MV-4-11 (cell line): ENCODE results near the gene TYRP1.

ENCODE experiments used
- DNase-seq: peaks from one replicate; lab custom pipeline; 2025; lab: John Stamatoyannopoulos, UW

Gene TYRP1

GRCh38 chr9:12735665-12736064, 42.5 kb downstream of the TYRP1 start:
- no peak for DNase-seq

DNA sequence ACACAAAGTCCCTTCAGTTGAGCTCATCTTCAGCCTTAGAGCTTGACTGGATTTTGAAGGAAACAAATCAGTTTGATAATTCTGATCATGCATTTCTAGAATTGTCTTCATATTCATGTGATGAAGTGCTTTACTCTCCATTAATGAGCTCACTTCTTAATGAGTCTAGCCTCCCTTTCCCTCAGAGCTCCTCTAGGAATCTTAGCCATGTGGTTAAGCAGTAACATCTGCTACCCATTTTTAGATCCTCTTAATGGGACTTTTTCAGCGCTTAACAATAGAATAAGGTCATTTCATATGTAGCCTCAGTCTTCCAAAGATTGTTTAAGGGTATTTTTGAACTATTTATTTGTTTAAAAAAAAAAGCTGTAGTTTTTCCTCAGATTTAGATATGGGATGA, 44.7 kb downstream of the TYRP1 start:
- DNase-seq: no peak

DNA sequence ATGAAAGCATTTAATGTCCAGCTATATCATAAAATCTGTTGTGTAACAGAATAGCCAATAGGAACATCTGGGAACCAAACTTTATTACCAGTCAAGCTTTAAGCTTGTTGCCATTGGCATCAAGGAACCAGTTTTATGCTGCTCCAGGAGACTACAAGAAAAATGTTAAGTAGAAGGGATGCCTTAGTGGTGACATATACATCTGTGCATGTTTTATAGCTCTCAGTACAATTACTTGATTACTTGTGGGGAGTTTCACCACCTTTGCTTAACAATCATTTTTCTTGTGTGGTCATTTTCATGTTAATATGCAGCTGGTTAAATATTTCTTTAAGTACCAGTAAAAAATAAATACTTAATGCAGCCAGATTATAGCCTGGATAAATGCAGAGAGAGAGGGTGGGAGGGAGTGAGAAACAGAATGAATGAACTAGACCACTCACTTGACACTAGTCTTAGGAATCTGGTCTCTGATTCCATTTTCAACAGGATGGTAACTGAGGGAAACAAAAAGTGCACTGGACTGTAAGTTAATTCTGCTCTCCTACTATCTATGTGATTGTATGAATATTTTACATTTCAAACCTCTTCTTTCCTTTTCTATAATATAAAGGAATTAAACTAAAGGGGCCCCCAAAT, 45.9 kb downstream of the TYRP1 start:
- no peak for DNase-seq

DNA sequence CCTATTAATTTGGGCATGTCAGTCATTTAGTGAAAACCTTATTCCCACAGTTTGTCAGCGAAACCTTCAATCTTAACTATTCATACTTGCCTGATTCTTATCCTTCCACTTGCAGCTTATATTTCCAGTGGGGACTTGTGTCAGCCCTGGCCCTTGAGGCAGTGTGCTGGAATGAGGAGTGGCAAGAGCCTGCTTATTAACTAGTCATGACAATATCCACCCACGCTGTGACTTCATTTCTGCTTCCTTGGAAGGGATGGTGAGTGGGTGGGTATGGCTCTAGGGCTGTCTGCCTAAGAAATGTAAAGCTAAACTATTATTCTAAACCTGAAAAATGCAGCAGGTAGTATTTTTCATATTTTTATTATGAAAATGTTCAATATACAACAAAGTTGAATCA, 47.7 kb downstream of the TYRP1 start:
- no peak for DNase-seq

DNA sequence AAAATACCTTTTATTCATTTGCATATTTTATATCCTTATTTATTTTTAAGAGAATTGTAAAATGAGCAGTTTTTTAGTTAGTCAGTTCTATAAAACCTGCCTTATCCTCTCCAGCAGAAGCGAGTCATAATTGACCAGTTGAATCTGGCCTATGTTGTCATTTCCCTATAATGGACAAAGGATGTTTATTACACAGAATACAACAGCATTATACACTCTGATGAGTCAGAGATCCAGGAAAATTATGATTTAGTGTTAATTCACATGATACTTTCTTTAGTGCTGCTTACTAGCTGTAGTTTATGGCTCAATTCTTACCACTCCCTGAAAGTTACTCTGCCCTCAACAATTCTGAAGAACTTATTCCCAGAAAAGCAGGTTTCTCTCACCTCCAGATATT, 54.8 kb downstream of the TYRP1 start:
- DNase-seq: no peak

- DNase-seq: no peak
Observed at GRCh38 chr9:12748954-12749353, 55.8 kb downstream of the TYRP1 start.

GRCh38 chr9:12753931-12754330, 60.7 kb downstream of the TYRP1 start:
- DNase-seq: no peak

- no peak for DNase-seq
Observed at GRCh38 chr9:12759761-12760160, 66.6 kb downstream of the TYRP1 start.
